A673 (cell line): ENCODE results near the gene HMGCLL1. TPM values are rescaled to one million over a fixed set of nuclear protein-coding genes. Genes with fewer than 3 reads are reported as not detected.

Experiments used
- BruUV-seq: library from RNA; stranded (reverse); fragments of 400-500 nt; replicated peaks from 2 replicates; lab custom pipeline; 2021; lab: Mats Ljungman, UMichigan
- CTCF ChIA-PET: fragments of 300-600 bp; sonication (Branson Sonifier 250); formaldehyde crosslinking; loops from one replicate; lab custom pipeline; 2022; ENCODE audit warnings: antibody characterized with exemption; lab: Charles Lee
- POLR2A ChIA-PET: fragments of 300-600 bp; sonication (Branson Sonifier 250); formaldehyde crosslinking; loops from one replicate; lab custom pipeline; 2022; ENCODE audit warnings: antibody characterized with exemption; ENCODE audit not compliant: low non-redundant PET; lab: Charles Lee
- DNase-seq: peaks from one replicate; pipeline ENCODE4 v3.0.0-alpha.2; 2015; ENCODE audit warnings: low spot score
- H3K27ac ChIP-seq: fragments of 200-600 bp; sonication (generic); 2 replicates; pipeline ENCODE4 v1.5.1; 2016; ENCODE audit warnings: mixed run types, low read depth, mild to moderate bottlenecking, mixed read lengths, antibody characterized with exemption, low read length; ENCODE audit not compliant: poor library complexity, severe bottlenecking
- H3K27me3 ChIP-seq: fragments of 200-600 bp; sonication (generic); replicated peaks from 2 replicates; pipeline ENCODE4 v1.6.1; 2017; ENCODE audit warnings: mixed run types, low read depth, mild to moderate bottlenecking, mixed read lengths, antibody characterized with exemption, low read length; ENCODE audit not compliant: insufficient read depth, poor library complexity
- H3K36me3 ChIP-seq: fragments of 200-600 bp; sonication (generic); 2 replicates; pipeline ENCODE4 v1.6.1; 2016; ENCODE audit warnings: mixed run types, mild to moderate bottlenecking, mixed read lengths, antibody characterized with exemption, low read length; ENCODE audit not compliant: insufficient read depth, poor library complexity, severe bottlenecking
- H3K4me1 ChIP-seq: fragments of 200-600 bp; sonication (generic); 2 replicates; pipeline ENCODE4 v1.6.1; 2017; ENCODE audit warnings: mixed run types, mild to moderate bottlenecking, mixed read lengths, antibody characterized with exemption, low read length; ENCODE audit not compliant: insufficient read depth, poor library complexity, severe bottlenecking
- H3K4me3 ChIP-seq: fragments of 200-600 bp; sonication (generic); 2 replicates; pipeline ENCODE4 v1.5.1; 2016; ENCODE audit warnings: low read depth, mixed run types, mild to moderate bottlenecking, mixed read lengths, low read length; ENCODE audit not compliant: poor library complexity, severe bottlenecking
- H3K9me3 ChIP-seq: fragments of 200-600 bp; sonication (generic); 2 replicates; pipeline ENCODE4 v1.6.1; 2016; ENCODE audit warnings: mixed run types, low read depth, mild to moderate bottlenecking, mixed read lengths, antibody characterized with exemption, low read length; ENCODE audit not compliant: poor library complexity, severe bottlenecking
- CTCF ChIP-seq: fragments of 300-800, 200-600 bp; sonication (generic); conservative IDR thresholded peaks from 2 replicates; pipeline ENCODE4 v1.5.1; 2017; ENCODE audit warnings: low read depth, mild to moderate bottlenecking, antibody characterized with exemption, low read length, moderate library complexity, mixed read lengths
- EZH2 ChIP-seq: fragments of 200-600 bp; sonication (generic); IDR thresholded peaks from 2 replicates; pipeline ENCODE4 v1.6.1; 2017; ENCODE audit warnings: borderline replicate concordance, low read depth, mild to moderate bottlenecking, mixed read lengths, antibody characterized with exemption, low read length; ENCODE audit not compliant: poor library complexity, severe bottlenecking
- intact Hi-C: fragments of 100-400 bp; cut with micrococcal nuclease; formaldehyde crosslinking; loops from one replicate; pipeline ENCODE4 v1.10.0; 2022; ENCODE audit not compliant: unreplicated experiment
- total RNA-seq: library from RNA; stranded (reverse); gene quantifications from 2 replicates; pipeline ENCODE4 v1.2.3, GENCODE V29; 2021

The HMGCLL1 gene
- total RNA-seq, 1 experiment from 2014 or later: not detected

- Histone ChIP-seq H3K27me3 (no peaks in the 10 kb centered on the region), H3K4me1 (no peaks in the 10 kb centered on the region), H3K4me3 (no peak overlapping the region), H3K36me3 (no peaks in the 10 kb centered on the region), H3K9me3 (no peaks in the 10 kb centered on the region), H3K27ac (no peak overlapping the region)
- ChIA-PET CTCF (no interaction called here), POLR2A (no interaction called here)
- intact Hi-C loops: no loop called here
- TF ChIP-seq CTCF (no peak), EZH2 (no peak)
- BruUV-seq: no TSS peak
- no peak for DNase-seq
Observed at GRCh38 chr6:55410674-55411073, 168.3 kb downstream of the HMGCLL1 start.

GRCh38 chr6:55405474-55406235 lies 173.3 kb downstream of the HMGCLL1 start:
- CTCF ChIA-PET: no interaction called here
- Histone ChIP-seq H3K36me3 (no peaks in the 10 kb centered on the region), H3K4me3 (no peak overlapping the region), H3K27ac (no peak overlapping the region), H3K4me1 (no peaks in the 10 kb centered on the region), H3K9me3 (no peaks in the 10 kb centered on the region), H3K27me3 (no peaks in the 10 kb centered on the region)
- DNase-seq: no peak
- intact Hi-C loops: no loop called here
- BruUV-seq: no TSS peak
- POLR2A ChIA-PET: no interaction called here
- TF ChIP-seq EZH2 (no peak), CTCF (no peak)

GRCh38 chr6:55399351-55399750 lies 179.6 kb downstream of the HMGCLL1 start:
- Histone ChIP-seq H3K9me3 (no peaks in the 10 kb centered on the region), H3K27me3 (no peaks in the 10 kb centered on the region), H3K4me3 (no peak overlapping the region), H3K36me3 (no peaks in the 10 kb centered on the region), H3K4me1 (no peaks in the 10 kb centered on the region), H3K27ac (no peak overlapping the region)
- DNase-seq: no peak
- ChIA-PET POLR2A (no interaction called here), CTCF (no interaction called here)
- TF ChIP-seq CTCF: no peak
- no peak for TF ChIP-seq EZH2
- intact Hi-C loops: no loop called here
- BruUV-seq: no TSS peak
